ENCODE measurements around the gene CALB2. TPM values are rescaled to one million over a fixed set of nuclear protein-coding genes. Genes with fewer than 3 reads are reported as not detected.

Gene CALB2
- total and polyA plus RNA-seq, 2 of the 8 experiments (the other 6 are each of a cell fraction or from before 2014, with no cell fraction given) = 1.9 to 2.6 TPM

GRCh38 chr16:71431176-71431575, 72.7 kb downstream of the CALB2 start:
- no peak overlapping the region for H2BK12ac ChIP-seq (ENCODE audit: low read depth, low read length)
- H3K4me2 ChIP-seq (ENCODE audit: insufficient read depth in 1 of 2, low read depth in 2 of 2, low read length in 2 of 2) = no peak overlapping the region
- no peak overlapping the region for H4K91ac ChIP-seq (replicated peaks; ENCODE audit: insufficient read length, low read length)
- FAIRE-seq (no peak), DNase-seq (ENCODE audit: low read depth in 1 of 2, low spot score in 2 of 2) (no peak)
- no peak overlapping the region for H3K18ac ChIP-seq (ENCODE audit: extremely low read depth, low read length)
- no peaks in the 10 kb centered on the region for H4K20me1 ChIP-seq (replicated peaks in 1 of 2; ENCODE audit: control insufficient read depth in 1 of 2, insufficient read depth in 2 of 2, low read length in 2 of 2)
- H3K79me1 ChIP-seq (ENCODE audit: low read depth, low read length) = no peaks in the 10 kb centered on the region
- H4K5ac ChIP-seq (ENCODE audit: insufficient read length, low read depth, low read length) = no peak overlapping the region
- WGBS, 2 experiments (ENCODE audit: extremely low coverage in 1 of 2, insufficient coverage in 1 of 2, insufficient read length in 1 of 2, insufficient replicate concordance in 2 of 2, low coverage in 1 of 2, low lambda C conversion rate in 2 of 2, missing lambda C conversion rate in 1 of 2) = 95% methylated on average over 14 of the region's 14 CpGs; no CpG with 5 or more reads in 1 of the 2 experiments
- no peak overlapping the region for H2AFZ ChIP-seq (ENCODE audit: low read length)
- H3K79me2 ChIP-seq (ENCODE audit: control insufficient read depth in 1 of 2, insufficient read depth in 2 of 2, low read length in 2 of 2) = no peaks in the 10 kb centered on the region
- H3K14ac ChIP-seq (ENCODE audit: insufficient read length) = no peak overlapping the region
- no peaks in the 10 kb centered on the region for H3K9me3 ChIP-seq (ENCODE audit: insufficient read depth in 2 of 2, low read depth in 1 of 2, low read length in 1 of 2)
- H2BK20ac ChIP-seq (ENCODE audit: low read length) = no peak overlapping the region
- H2BK15ac ChIP-seq (ENCODE audit: low read length) = no peak overlapping the region
- H4K8ac ChIP-seq (ENCODE audit: extremely low read depth, insufficient read depth, low read length) = no peak overlapping the region
- H3K4me3 ChIP-seq (ENCODE audit: extremely low read depth in 1 of 4, insufficient read depth in 2 of 4, low read depth in 3 of 4, low read length in 4 of 4) = no peak overlapping the region
- peaks cover 0 to 3% (median 0%) of the 10 kb centered on the region in 4 experiments; a peak in 1 of 7 replicates for H3K4me1 ChIP-seq (replicated peaks in 1 of 4; ENCODE audit: control insufficient read depth in 3 of 4, insufficient read depth in 4 of 4, low read length in 3 of 4)
- no peaks in the 10 kb centered on the region for H3K23me2 ChIP-seq (ENCODE audit: low read depth, low read length)
- H3K4ac ChIP-seq (replicated peaks; ENCODE audit: insufficient read length, low read depth, low read length) = no peak overlapping the region
- H3K23ac ChIP-seq (ENCODE audit: insufficient read length) = no peak overlapping the region
- POLR2A ChIA-PET (ENCODE audit: partially characterized antibody) = interaction anchor here (0.6 kb wide), 1 partner anchor 98 kb away, joined by 3 read pairs; no protein-coding TSS in a partner anchor
- H3K27ac ChIP-seq (ENCODE audit: low read depth, low read length) = no peak overlapping the region
- H3K36me3 ChIP-seq (ENCODE audit: control insufficient read depth in 2 of 4, insufficient read depth in 4 of 4, low read length in 3 of 4) = no peaks in the 10 kb centered on the region; a peak in 2 of 8 replicates
- no peak overlapping the region for H3K9ac ChIP-seq (replicated peaks in 1 of 4; ENCODE audit: extremely low read depth in 1 of 4, low read depth in 3 of 4, low read length in 3 of 4)
- CTCF ChIA-PET (ENCODE audit: partially characterized antibody) = interaction anchor here (0.6 to 5.9 kb wide), 3 partner anchors 9 to 87 kb away, joined by 3 to 32 read pairs (median 22); no protein-coding TSS in a partner anchor
- no peak overlapping the region for H2AK5ac ChIP-seq (ENCODE audit: low read depth, low read length)
- TF ChIP-seq SP4 (IDR thresholded peaks at IDR 0.05; ENCODE audit: low read length) (no peak), CHD2 (IDR thresholded peaks at IDR 0.05; ENCODE audit: low read length) (no peak), POU5F1 (IDR thresholded peaks at IDR 0.05; ENCODE audit: low read depth, low read length) (no peak), HDAC6 (IDR thresholded peaks at IDR 0.05; ENCODE audit: low read depth, low read length) (no peak), HDAC2 (IDR thresholded peaks at IDR 0.05; ENCODE audit: borderline replicate concordance in 1 of 2, low read depth in 2 of 2, low read length in 2 of 2) (no peak), BCL11A (IDR thresholded peaks at IDR 0.05; ENCODE audit: low read depth in 2 of 2, low read length in 2 of 2) (no peak), GABPA (IDR thresholded peaks at IDR 0.05; ENCODE audit: borderline replicate concordance, insufficient read depth, low read length) (no peak), TAF7 (optimal IDR thresholded peaks at IDR 0.05; ENCODE audit: borderline replicate concordance, low read depth, low read length) (no peak), NANOG (IDR thresholded peaks at IDR 0.05; ENCODE audit: insufficient read depth, low read depth, low read length, poor library complexity, severe bottlenecking) (no peak), POLR2AphosphoS5 (IDR thresholded peaks at IDR 0.05; ENCODE audit: low read depth, low read length) (no peak)
- TF ChIP-seq, protein P1, sequence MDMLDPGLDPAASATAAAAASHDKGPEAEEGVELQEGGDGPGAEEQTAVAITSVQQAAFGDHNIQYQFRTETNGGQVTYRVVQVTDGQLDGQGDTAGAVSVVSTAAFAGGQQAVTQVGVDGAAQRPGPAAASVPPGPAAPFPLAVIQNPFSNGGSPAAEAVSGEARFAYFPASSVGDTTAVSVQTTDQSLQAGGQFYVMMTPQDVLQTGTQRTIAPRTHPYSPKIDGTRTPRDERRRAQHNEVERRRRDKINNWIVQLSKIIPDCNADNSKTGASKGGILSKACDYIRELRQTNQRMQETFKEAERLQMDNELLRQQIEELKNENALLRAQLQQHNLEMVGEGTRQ (IDR thresholded peaks at IDR 0.05; ENCODE audit: low read length) = no peak
- no peak overlapping the region for H2BK120ac ChIP-seq (replicated peaks; ENCODE audit: low read depth, low read length)
- H3K56ac ChIP-seq (replicated peaks; ENCODE audit: insufficient read length, low read depth, low read length) = no peak overlapping the region
- 0 out of 7 replicates have a peak, but pooled peaks cover 0 to 3% (median 0%) of the 10 kb centered on the region in 4 experiments for H3K27me3 ChIP-seq (replicated peaks in 1 of 4; ENCODE audit: control insufficient read depth in 3 of 4, extremely low read depth in 1 of 4, insufficient read depth in 3 of 4, low read length in 3 of 4)
- H2BK5ac ChIP-seq (ENCODE audit: low read depth, low read length) = no peak overlapping the region

Data from H1 (cell line).